Endothelial cell of umbilical vein (primary cell): ENCODE results near the gene TYW3. TPM values are rescaled to one million over a fixed set of nuclear protein-coding genes. Genes with fewer than 3 reads are reported as not detected.
"Not testable (repeated sequence)": the region's sequence is repeated elsewhere in the genome, so short reads cannot be mapped to it uniquely, and the experiment has no call there.

Experiments
- BruUV-seq: library from RNA; stranded (reverse); fragments of 400-500 nt; replicated peaks from 2 replicates; lab custom pipeline; 2021; lab: Mats Ljungman, UMichigan
- CTCF ChIA-PET: fragments of 300-600, 350-600 bp; sonication (Branson Sonifier 250); formaldehyde crosslinking; loops from one replicate; lab custom pipeline; 2021; ENCODE audit warnings: antibody characterized with exemption, inconsistent platforms; lab: Charles Lee
- POLR2A ChIA-PET: fragments of 300-600, 350-600 bp; sonication (Branson Sonifier 250); formaldehyde crosslinking; loops from one replicate; lab custom pipeline; 2021; ENCODE audit warnings: antibody characterized with exemption, inconsistent platforms; lab: Charles Lee
- DNase-seq: peaks from one replicate; pipeline ENCODE4 v3.0.0-alpha.2; 2011; ENCODE audit warnings: low read depth, low spot score
- FAIRE-seq: peaks from 2 replicates; lab custom pipeline; 2011; peaks lifted over from hg19 to GRCh38; lab: Jason Lieb, UNC
- H2AFZ ChIP-seq: 2 replicates; pipeline ENCODE4 v1.6.0; 2012; ENCODE audit warnings: low read depth, low read length, control low read depth, inconsistent platforms
- H3K27ac ChIP-seq: 2 replicates; pipeline ENCODE4 v1.5.1; 2011; ENCODE audit warnings: low read depth, mild to moderate bottlenecking, control low read depth, low read length, moderate library complexity; ENCODE audit not compliant: insufficient read depth
- H3K27me3 ChIP-seq, 2 experiments: 2 replicates each; pipeline versions ENCODE4 v1.6.0 to v1.6.1; 2011; ENCODE audit warnings: low read length in 2 of 2, mixed read lengths in 1 of 2; ENCODE audit not compliant: control insufficient read depth in 2 of 2, insufficient read depth in 2 of 2
- H3K36me3 ChIP-seq, 2 experiments: 2 replicates in 1 of 2; 3 replicates in 1 of 2; pipeline ENCODE4 v1.5.1; 2011; ENCODE audit warnings: low read length in 2 of 2, mild to moderate bottlenecking in 1 of 2, moderate library complexity in 1 of 2; ENCODE audit not compliant: control insufficient read depth in 2 of 2, insufficient read depth in 2 of 2; ENCODE audit errors: extremely low read depth in 1 of 2
- H3K4me1 ChIP-seq: 3 replicates; pipeline ENCODE4 v1.5.1; 2011; ENCODE audit warnings: mild to moderate bottlenecking, low read length; ENCODE audit not compliant: control insufficient read depth, insufficient read depth; ENCODE audit errors: extremely low read depth
- H3K4me2 ChIP-seq: 2 replicates; pipeline ENCODE4 v1.6.1; 2011; ENCODE audit warnings: low read length, control low read depth, mixed read lengths; ENCODE audit not compliant: insufficient read depth
- H3K4me3 ChIP-seq, 3 experiments: fragments of 200-600 bp in 1 of 3; sonication (generic), shearing (Covaris generic) in 1 of 3; replicated peaks in 1 of 3; 2 replicates each; pipeline ENCODE4 v1.5.1; 2011 to 2016; ENCODE audit warnings: control low read depth in 3 of 3, low read length in 3 of 3, mild to moderate bottlenecking in 2 of 3, inconsistent platforms in 1 of 3, low read depth in 1 of 3, moderate library complexity in 1 of 3; ENCODE audit not compliant: insufficient read depth in 1 of 3
- H3K79me2 ChIP-seq: 2 replicates; pipeline ENCODE4 v1.6.0; 2012; ENCODE audit warnings: low read length, inconsistent platforms; ENCODE audit not compliant: control insufficient read depth, insufficient read depth
- H3K9ac ChIP-seq: replicated peaks from 2 replicates; pipeline ENCODE3; 2011; ENCODE audit warnings: low read length, control low read depth; ENCODE audit not compliant: insufficient read depth; ENCODE audit errors: extremely low read depth
- H3K9me1 ChIP-seq: replicated peaks from 3 replicates; pipeline ENCODE4 v1.6.0; 2011; ENCODE audit warnings: mild to moderate bottlenecking, low read length; ENCODE audit not compliant: control insufficient read depth, insufficient read depth; ENCODE audit errors: extremely low read depth
- H3K9me3 ChIP-seq: replicated peaks from 2 replicates; pipeline ENCODE4 v1.5.1; 2012; ENCODE audit warnings: low read length, inconsistent platforms; ENCODE audit not compliant: control insufficient read depth, insufficient read depth
- H4K20me1 ChIP-seq: replicated peaks from 2 replicates; pipeline ENCODE3; 2011; ENCODE audit warnings: mild to moderate bottlenecking, low read length; ENCODE audit not compliant: control insufficient read depth, insufficient read depth; ENCODE audit errors: extremely low read depth
- EZH2 ChIP-seq: IDR thresholded peaks from 2 replicates; pipeline ENCODE4 v1.6.1; 2012; ENCODE audit warnings: borderline replicate concordance, low read depth, mild to moderate bottlenecking, moderate library complexity, low read length, inconsistent platforms; ENCODE audit not compliant: severe bottlenecking
- FOS ChIP-seq: IDR thresholded peaks from 2 replicates; pipeline ENCODE4 v1.6.1; 2011; ENCODE audit warnings: mild to moderate bottlenecking, low read length, moderate library complexity, borderline replicate concordance; ENCODE audit not compliant: insufficient read depth
- GATA2 ChIP-seq: IDR thresholded peaks from 2 replicates; pipeline ENCODE4 v1.7.0; 2011; ENCODE audit warnings: low read depth, mild to moderate bottlenecking, moderate library complexity, mixed read lengths, low read length; ENCODE audit not compliant: insufficient read length, insufficient read depth
- JUN ChIP-seq: IDR thresholded peaks from 2 replicates; pipeline ENCODE4 v1.6.1; 2011; ENCODE audit warnings: borderline replicate concordance, low read depth; ENCODE audit not compliant: insufficient read length, insufficient read depth
- MYC ChIP-seq: IDR thresholded peaks from one replicate; pipeline ENCODE4 v1.6.1; 2011; ENCODE audit warnings: mild to moderate bottlenecking, low read depth, low read length
- POLR2A ChIP-seq: IDR thresholded peaks from 2 replicates; pipeline ENCODE4 v1.6.1; 2012; ENCODE audit warnings: low read depth, mild to moderate bottlenecking, control low read depth, low read length
- POLR2AphosphoS5 ChIP-seq: IDR thresholded peaks from 2 replicates; pipeline ENCODE4 v1.6.1; 2012; ENCODE audit warnings: low read depth, mild to moderate bottlenecking, control low read depth, low read length, moderate library complexity; ENCODE audit not compliant: insufficient read depth
- dilution Hi-C: fragments of 300-500 bp; cut with MboI; formaldehyde crosslinking; loops from one replicate; pipeline ENCODE4 v1.15.0; 2019; ENCODE audit warnings: low sequenced_read_pairs; ENCODE audit not compliant: extremely low pct_ligation_motif_present
- intact Hi-C: fragments of 100-400 bp; cut with micrococcal nuclease; formaldehyde crosslinking; loops from one replicate; pipeline ENCODE4 v1.10.0; 2022
- polyA plus RNA-seq, 4 experiments: library from polyadenylated mRNA; depleted of rRNA in 3 of 4; stranded (reverse) in 3 of 4; unstranded in 1 of 4; fragments of >200 nt; gene quantifications; 2 replicates each; pipeline versions ENCODE4 v1.2.1 to v1.2.3, GENCODE V29; 2011 to 2012; ENCODE audit warnings: missing spikeins in 1 of 4
- total RNA-seq: library from RNA; stranded (reverse); gene quantifications from 2 replicates; pipeline ENCODE4 v1.2.3, GENCODE V29; 2021

TYW3 gene
- total and polyA plus RNA-seq, 2 donors (not counting 3 experiments of a cell fraction or from before 2014, with no cell fraction given), result 8.5 to 22.8 TPM

GRCh38 chr1:74753104-74753503, 20.2 kb downstream of the TYW3 start:
- TF ChIP-seq FOS (no peak), POLR2AphosphoS5 (no peak), EZH2 (no peak)
- BruUV-seq, result no TSS peak

DNA sequence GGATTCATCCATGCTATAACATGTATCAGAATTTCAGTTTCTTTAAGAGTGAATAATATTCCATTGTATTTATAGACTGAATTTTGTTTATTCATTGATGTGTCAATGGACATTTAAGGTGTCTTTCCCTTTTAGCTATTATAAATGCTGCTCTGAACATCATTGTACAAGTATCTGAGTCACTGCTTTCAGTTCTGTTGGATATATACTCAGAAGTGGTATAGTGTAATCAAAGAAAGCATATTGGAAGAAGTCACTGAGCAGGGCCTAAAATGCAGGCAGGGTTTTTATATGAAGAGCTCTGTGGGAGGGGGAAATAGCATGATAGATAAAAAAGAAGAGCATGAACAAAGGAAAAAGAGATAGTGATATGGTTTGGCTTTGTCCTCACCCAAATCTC, 22.5 kb downstream of the TYW3 start:
- no TSS peak for BruUV-seq
- DNase-seq (no peak), FAIRE-seq (no peak)
- Histone ChIP-seq H3K79me2 (no peaks in the 10 kb centered on the region), H3K9ac (no peak overlapping the region), H3K4me2 (no peak overlapping the region), H3K27me3 (no peaks in the 10 kb centered on the region), H3K9me3 (no peaks in the 10 kb centered on the region), H3K36me3 (peaks cover 4 to 12% of the 10 kb centered on the region in 2 experiments), H3K27ac (no peak overlapping the region), H4K20me1 (no peaks in the 10 kb centered on the region), H2AFZ (no peak overlapping the region), H3K9me1 (no peaks in the 10 kb centered on the region), H3K4me3 (no peak overlapping the region), H3K4me1 (no peaks in the 10 kb centered on the region)
- ChIA-PET CTCF (no interaction called here), POLR2A (no interaction called here)
- intact Hi-C loops, result no loop called here
- dilution Hi-C loops, result no loop called here
- TF ChIP-seq FOS (no peak), GATA2 (no peak), EZH2 (no peak), MYC (no peak), POLR2AphosphoS5 (no peak), POLR2A (no peak), JUN (no peak)

More at GRCh38 chr1:74753104-74753503, 20.2 kb downstream of the TYW3 start:
- ChIA-PET CTCF (interaction anchor here (1.5 kb wide), 1 partner anchor 20 kb away, joined by 5 read pairs; the partner anchor contains the start of genes CRYZ and TYW3), POLR2A (no interaction called here)
- peaks cover 4 to 9% of the 10 kb centered on the region in 2 experiments for H3K36me3 ChIP-seq
- intact Hi-C loops, result no loop called here
- H3K4me1 ChIP-seq, result no peaks in the 10 kb centered on the region
- dilution Hi-C loops, result no loop called here
- no peaks in the 10 kb centered on the region for H3K9me1 ChIP-seq
- H3K27ac ChIP-seq, result no peak overlapping the region
- H3K27me3 ChIP-seq, result no peaks in the 10 kb centered on the region
- FAIRE-seq (no peak), DNase-seq (no peak)
- no peaks in the 10 kb centered on the region for H4K20me1 ChIP-seq
- no peak overlapping the region for H2AFZ ChIP-seq
- H3K79me2 ChIP-seq, result no peaks in the 10 kb centered on the region
- no peak overlapping the region for H3K4me3 ChIP-seq
- H3K9ac ChIP-seq, result no peak overlapping the region
- no peaks in the 10 kb centered on the region for H3K9me3 ChIP-seq
- no peak overlapping the region for H3K4me2 ChIP-seq

- peaks cover 4 to 12% of the 10 kb centered on the region in 2 experiments for H3K36me3 ChIP-seq
- H3K4me3 ChIP-seq, FAIRE-seq, H3K27me3 ChIP-seq, H3K9me3 ChIP-seq, H3K27ac ChIP-seq, H3K9ac ChIP-seq, H2AFZ ChIP-seq, BruUV-seq, DNase-seq, intact Hi-C loops, H3K9me1 ChIP-seq, H3K4me2 ChIP-seq, dilution Hi-C loops, H3K79me2 ChIP-seq, CTCF ChIA-PET, H4K20me1 ChIP-seq, H3K4me1 ChIP-seq, POLR2A ChIA-PET: not testable (repeated sequence)
Measured at GRCh38 chr1:74756650-74757049, 23.7 kb downstream of the TYW3 start.
